HepG2 (cell line): Measurements from ENCODE around the gene BRD3. TPM values are rescaled to one million over a fixed set of nuclear protein-coding genes. Genes with fewer than 3 reads are reported as not detected.

Experiments used
- ARHGAP35 ChIP-seq: sonication (generic); formaldehyde crosslinking; IDR thresholded peaks from 2 replicates; pipeline ENCODE4 v1.9.0; 2022; ENCODE audit warnings: mild to moderate bottlenecking, inconsistent platforms, moderate library complexity, missing genetic modification reagents, borderline replicate concordance
- CENPBD1 ChIP-seq: sonication (generic); formaldehyde crosslinking; IDR thresholded peaks from 2 replicates; pipeline ENCODE4 v1.8.0; 2022; ENCODE audit warnings: missing genetic modification reagents, low read depth, mild to moderate bottlenecking, borderline replicate concordance
- CTCF ChIP-seq: sonication (generic); formaldehyde crosslinking; IDR thresholded peaks from 2 replicates; pipeline ENCODE4 v1.5.0; 2020; ENCODE audit warnings: mild to moderate bottlenecking, missing genetic modification reagents, moderate library complexity
- FOXM1 ChIP-seq: sonication (generic); formaldehyde crosslinking; IDR thresholded peaks from 2 replicates; pipeline ENCODE4 v1.5.0; 2020; ENCODE audit warnings: missing genetic modification reagents
- KDM1A ChIP-seq: IDR thresholded peaks from 2 replicates; pipeline ENCODE4 v1.6.1; 2016; ENCODE audit warnings: missing compliant biosample characterization
- KDM2A ChIP-seq: sonication (generic); formaldehyde crosslinking; IDR thresholded peaks from 2 replicates; pipeline ENCODE4 v1.4.0; 2020; ENCODE audit warnings: low read depth, missing genetic modification reagents, borderline replicate concordance
- PAWR ChIP-seq: sonication (generic); formaldehyde crosslinking; IDR thresholded peaks from 2 replicates; pipeline ENCODE4 v1.4.0; 2020; ENCODE audit warnings: missing genetic modification reagents, mild to moderate bottlenecking, borderline replicate concordance
- PLRG1 ChIP-seq: fragments of 450-650 bp; conservative IDR thresholded peaks from 2 replicates; pipeline ENCODE4 v1.6.1; 2016
- RCOR2 ChIP-seq: IDR thresholded peaks from 2 replicates; pipeline ENCODE4 v1.6.1; 2016; ENCODE audit warnings: missing biosample characterization, missing genetic modification reagents
- SNAI1 ChIP-seq: sonication (generic); formaldehyde crosslinking; IDR thresholded peaks from 2 replicates; pipeline ENCODE4 v1.5.0; 2020; ENCODE audit warnings: mild to moderate bottlenecking, missing genetic modification reagents, borderline replicate concordance
- TAF1 ChIP-seq: sonication (generic); formaldehyde crosslinking; IDR thresholded peaks from 2 replicates; pipeline ENCODE4 v1.4.0; 2020; ENCODE audit warnings: missing genetic modification reagents
- TERF1 ChIP-seq: sonication (generic); formaldehyde crosslinking; IDR thresholded peaks from 2 replicates; pipeline ENCODE4 v1.8.0; 2022; ENCODE audit warnings: mild to moderate bottlenecking, missing genetic modification reagents, moderate library complexity
- XBP1 ChIP-seq: sonication (generic); formaldehyde crosslinking; IDR thresholded peaks from 2 replicates; pipeline ENCODE4 v1.5.0; 2020; ENCODE audit warnings: missing genetic modification reagents
- ZBTB1 ChIP-seq: sonication (generic); formaldehyde crosslinking; IDR thresholded peaks from 2 replicates; pipeline ENCODE4 v1.4.0; 2020; ENCODE audit warnings: missing genetic modification reagents, borderline replicate concordance
- ZBTB37 ChIP-seq: sonication (generic); formaldehyde crosslinking; IDR thresholded peaks from 2 replicates; pipeline ENCODE4 v1.4.0; 2020; ENCODE audit warnings: mild to moderate bottlenecking, missing genetic modification reagents
- ZFP36L2 ChIP-seq: sonication (generic); formaldehyde crosslinking; IDR thresholded peaks from 2 replicates; pipeline ENCODE4 v1.4.0; 2020; ENCODE audit warnings: missing genetic modification reagents
- ZFP41 ChIP-seq: sonication (generic); formaldehyde crosslinking; IDR thresholded peaks from 2 replicates; pipeline ENCODE4 v1.4.0; 2020; ENCODE audit warnings: mild to moderate bottlenecking, missing genetic modification reagents, borderline replicate concordance
- ZNF17 ChIP-seq: sonication (generic); formaldehyde crosslinking; IDR thresholded peaks from 2 replicates; pipeline ENCODE4 v1.5.0; 2020; ENCODE audit warnings: mild to moderate bottlenecking, missing genetic modification reagents
- ZNF280D ChIP-seq: sonication (generic); formaldehyde crosslinking; IDR thresholded peaks from 2 replicates; pipeline ENCODE4 v1.5.1; 2020; ENCODE audit warnings: mild to moderate bottlenecking, missing genetic modification reagents
- ZNF282 ChIP-seq: fragments of 450-650 bp; IDR thresholded peaks from 2 replicates; pipeline ENCODE4 v1.6.1; 2018; ENCODE audit not compliant: partially characterized antibody
- ZNF331 ChIP-seq: sonication (generic); formaldehyde crosslinking; IDR thresholded peaks from 2 replicates; pipeline ENCODE4 v1.4.0; 2020; ENCODE audit warnings: missing genetic modification reagents
- ZSCAN29 ChIP-seq: sonication (generic); formaldehyde crosslinking; conservative IDR thresholded peaks from 2 replicates; pipeline ENCODE4 v1.4.0; 2020; ENCODE audit warnings: mild to moderate bottlenecking, missing genetic modification reagents
- polyA plus RNA-seq, 8 experiments: library from polyadenylated mRNA; depleted of rRNA in 3 of 8; stranded (reverse) in 7 of 8; unstranded in 1 of 8; fragments of >200 nt; fragmentation: Illumina TruSeq in 4 of 8; extraction: Trizol in 4 of 8; gene quantifications; 2 replicates each; pipeline versions ENCODE4 v1.2.1 to v1.2.3, GENCODE V29; 2011 to 2016; ENCODE audit warnings: low read depth in 4 of 8, missing spikeins in 1 of 8, mixed read lengths in 1 of 8; ENCODE audit not compliant: insufficient read depth in 1 of 8
- total RNA-seq, 5 experiments: library from RNA; depleted of rRNA; stranded (reverse); fragments of >200 nt; fragmentation: Illumina TruSeq; extraction: Trizol; gene quantifications; 2 replicates each; pipeline ENCODE4 v1.2.3, GENCODE V29; 2016; ENCODE audit warnings: low read depth in 1 of 5

The BRD3 gene
- total and polyA plus RNA-seq, 2 of the 13 experiments (the other 11 are each of a cell fraction or from before 2014, with no cell fraction given) = 5.9 to 12.9 TPM

- TF ChIP-seq KDM1A (CRISPR knock-in tag) = 0 out of 2 replicates have a peak, but pooled peaks have one; percentile 21
- no peak for TF ChIP-seq PLRG1
- no peak for TF ChIP-seq ZNF280D
- TF ChIP-seq ZBTB37 (CRISPR knock-in tag) = no peak
- peak; percentile 65; the same call in 1 of the 2 replicates for TF ChIP-seq ZSCAN29 (CRISPR knock-in tag)
- TF ChIP-seq XBP1 (CRISPR knock-in tag) = no peak
- TF ChIP-seq RCOR2 (CRISPR knock-in tag) = 0 out of 2 replicates have a peak, but pooled peaks have one; percentile 47
- no peak for TF ChIP-seq TERF1 (CRISPR knock-in tag)
- no peak for TF ChIP-seq TAF1 (CRISPR knock-in tag)
- TF ChIP-seq ZNF282 = no peak
- no peak for TF ChIP-seq ZBTB1 (CRISPR knock-in tag)
- TF ChIP-seq FOXM1 (CRISPR knock-in tag) = no peak
- no peak for TF ChIP-seq ZNF17 (CRISPR knock-in tag)
- TF ChIP-seq ARHGAP35 (CRISPR knock-in tag) = no peak
- no peak for TF ChIP-seq SNAI1
- no peak for TF ChIP-seq ZFP36L2 (CRISPR knock-in tag)
- no peak for TF ChIP-seq CENPBD1
- TF ChIP-seq ZNF331 (CRISPR knock-in tag) = 0 out of 2 replicates have a peak, but pooled peaks have one; percentile 16
- TF ChIP-seq KDM2A (CRISPR knock-in tag) = no peak; the same call in none of the 2 replicates
- no peak for TF ChIP-seq PAWR
- TF ChIP-seq ZFP41 (CRISPR knock-in tag) = no peak
- TF ChIP-seq CTCF (CRISPR knock-in tag) = no peak
Measured at GRCh38 chr9:134057751-134058701, 9.8 kb downstream of the BRD3 start (continued).
